GM21360 (cell line): Measurements from ENCODE around the gene UBE2H.
"Not testable (repeated sequence)": the region's sequence is repeated elsewhere in the genome, so short reads cannot be mapped to it uniquely, and the experiment has no call there.

Experiments used
- ATAC-seq: cut with Tn5 transposase; IDR thresholded peaks from one replicate; pipeline ENCODE4 v1.9.1; 2021; ENCODE audit warnings: mild to moderate bottlenecking, moderate library complexity; ENCODE audit not compliant: unreplicated experiment

The UBE2H gene

DNA sequence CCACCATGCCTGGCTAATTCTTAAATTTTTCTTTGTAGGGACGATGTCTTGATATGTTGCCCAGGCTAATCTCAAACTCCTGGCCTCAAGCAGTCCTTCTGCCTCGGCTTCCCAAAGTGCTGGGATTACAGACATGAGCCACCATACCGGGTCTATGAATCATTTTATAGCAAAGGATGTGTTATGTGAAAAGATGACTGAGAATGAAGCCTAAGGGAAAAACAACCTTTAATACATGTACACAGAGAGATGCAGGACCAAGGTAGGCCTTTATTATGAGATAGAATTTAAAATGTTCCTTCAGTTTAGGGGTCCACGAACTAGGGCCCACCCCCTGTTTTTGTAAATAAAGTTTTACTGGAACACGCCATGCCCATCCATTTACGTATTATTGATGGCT lies 41.0 kb downstream of the UBE2H start:
- ATAC-seq, result no peak

- no peak for ATAC-seq
Measured at GRCh38 chr7:129909669-129910068, 43.1 kb downstream of the UBE2H start.

- ATAC-seq, result no peak
Measured at GRCh38 chr7:129908181-129908580, 44.6 kb downstream of the UBE2H start.

DNA sequence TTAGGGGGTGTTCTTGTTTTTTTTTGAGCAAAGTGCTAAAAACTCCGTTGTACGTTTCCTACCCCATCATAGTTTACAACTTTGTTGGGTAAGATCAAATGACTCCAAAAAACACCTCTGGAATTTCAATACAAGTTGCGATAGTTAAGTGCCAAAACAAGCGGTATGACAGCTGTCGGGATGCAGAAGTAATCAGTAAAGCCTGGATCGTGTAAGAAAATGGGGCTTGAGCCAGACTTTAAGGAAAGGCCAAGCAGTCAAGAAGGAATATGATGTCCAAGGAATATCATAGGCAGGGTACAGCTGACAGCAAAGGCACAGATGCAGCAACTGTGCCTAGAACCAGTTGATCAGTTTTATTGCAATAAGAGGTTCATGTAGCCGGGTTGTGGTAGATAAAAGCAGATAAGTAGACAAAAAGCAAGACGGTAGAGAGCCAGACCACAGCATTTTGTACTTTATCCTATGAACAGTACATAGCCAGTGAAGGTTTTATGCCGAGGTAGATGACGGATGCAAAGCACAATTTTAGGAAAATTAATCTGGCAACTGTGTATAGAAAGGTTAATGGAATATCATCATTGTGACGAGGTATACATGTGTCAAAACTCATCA lies 45.5 kb downstream of the UBE2H start:
- ATAC-seq, result no peak

GRCh38 chr7:129906700-129907099 lies 46.1 kb downstream of the UBE2H start:
- no peak for ATAC-seq

DNA sequence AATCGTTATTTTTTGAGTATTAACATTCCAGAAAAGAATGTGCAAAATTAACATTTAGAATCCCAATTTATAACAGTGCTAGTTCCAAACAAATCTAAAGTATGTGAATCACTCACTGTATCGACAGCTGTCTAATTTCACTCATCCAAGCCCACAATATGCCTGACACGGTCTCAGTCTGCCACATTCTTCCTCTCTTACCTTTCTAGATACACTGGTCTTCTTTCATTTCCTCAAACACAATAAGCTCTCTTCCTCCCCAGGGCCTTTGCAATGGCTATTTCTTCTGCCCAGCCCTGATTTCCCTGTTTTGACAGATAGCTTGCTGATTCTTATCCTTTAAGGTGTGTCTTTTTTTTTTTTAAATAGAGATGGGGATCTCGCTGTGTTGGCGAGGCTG lies 48.8 kb downstream of the UBE2H start:
- no peak for ATAC-seq

DNA sequence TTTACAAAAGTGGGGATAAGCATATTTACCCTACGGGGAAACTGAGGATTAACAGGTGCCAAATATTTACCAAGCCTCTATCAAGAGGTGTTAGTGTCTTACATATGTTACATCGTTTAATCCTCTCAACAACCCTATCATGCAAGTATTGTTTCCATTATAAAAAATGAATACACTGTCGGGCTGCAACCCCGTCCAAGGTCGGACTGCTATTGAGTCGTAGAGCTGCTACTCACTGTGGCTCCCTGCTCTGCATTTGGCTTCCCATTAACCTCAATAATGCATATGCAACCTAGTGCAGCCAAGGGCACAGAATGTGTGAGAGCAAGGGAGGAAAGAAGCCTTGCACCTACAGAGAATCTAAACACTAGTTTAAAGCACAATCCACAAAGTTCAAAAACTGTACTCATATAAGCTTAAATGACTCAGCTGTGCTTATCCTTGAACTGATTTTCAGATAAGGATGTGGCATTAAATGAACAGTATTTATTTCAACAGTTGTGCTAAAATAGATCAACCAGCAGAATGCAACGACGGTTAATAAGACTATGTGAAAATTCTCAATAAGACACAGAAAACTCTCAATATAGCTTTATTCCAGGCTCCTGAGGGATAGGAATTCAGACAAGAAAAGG lies 49.9 kb downstream of the UBE2H start:
- ATAC-seq, result no peak

GRCh38 chr7:129898502-129899160 lies 54.1 kb downstream of the UBE2H start:
- ATAC-seq, result no peak

GRCh38 chr7:129898007-129898406 lies 54.8 kb downstream of the UBE2H start:
- ATAC-seq, result no peak

DNA sequence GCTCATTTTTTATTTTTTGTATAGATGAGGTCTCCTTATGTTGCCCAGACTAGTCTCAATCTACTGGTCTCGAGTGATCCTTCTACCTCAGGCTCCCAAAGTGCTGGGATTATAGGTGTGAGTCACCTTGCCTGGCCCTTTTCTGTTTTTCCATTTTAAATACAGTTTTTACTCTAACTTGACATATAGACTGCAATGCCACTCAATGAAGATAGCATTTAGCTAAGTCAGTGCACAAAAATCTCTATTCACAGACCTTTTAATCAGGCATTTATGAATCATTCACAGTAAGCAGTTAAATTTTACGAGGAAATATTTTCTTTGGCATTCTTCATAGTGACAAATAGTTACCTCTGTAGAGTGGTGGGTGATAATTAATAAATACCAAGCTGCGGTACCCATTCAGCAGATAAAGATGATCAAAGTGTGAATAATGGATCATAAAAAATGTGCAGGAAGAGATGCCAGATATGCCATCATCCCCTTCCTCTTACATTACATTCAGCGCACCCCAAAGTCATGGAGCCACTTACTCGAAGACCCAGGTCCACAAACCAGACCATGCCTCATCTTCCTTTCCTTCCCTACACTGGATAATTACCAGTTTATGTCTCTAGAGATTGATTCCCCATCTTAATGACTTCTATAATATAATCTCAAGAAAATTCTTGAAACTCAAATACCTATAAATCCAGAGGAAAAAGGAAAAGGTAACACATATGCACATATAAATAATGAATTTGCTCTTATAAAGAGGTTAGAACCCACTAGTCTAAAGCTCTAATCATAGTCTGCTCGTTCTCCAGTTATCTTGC lies 56.0 kb downstream of the UBE2H start:
- no peak for ATAC-seq

GRCh38 chr7:129894184-129894583 lies 58.6 kb downstream of the UBE2H start:
- not testable (repeated sequence) for ATAC-seq

GRCh38 chr7:129890090-129890489 lies 62.7 kb downstream of the UBE2H start:
- no peak for ATAC-seq

DNA sequence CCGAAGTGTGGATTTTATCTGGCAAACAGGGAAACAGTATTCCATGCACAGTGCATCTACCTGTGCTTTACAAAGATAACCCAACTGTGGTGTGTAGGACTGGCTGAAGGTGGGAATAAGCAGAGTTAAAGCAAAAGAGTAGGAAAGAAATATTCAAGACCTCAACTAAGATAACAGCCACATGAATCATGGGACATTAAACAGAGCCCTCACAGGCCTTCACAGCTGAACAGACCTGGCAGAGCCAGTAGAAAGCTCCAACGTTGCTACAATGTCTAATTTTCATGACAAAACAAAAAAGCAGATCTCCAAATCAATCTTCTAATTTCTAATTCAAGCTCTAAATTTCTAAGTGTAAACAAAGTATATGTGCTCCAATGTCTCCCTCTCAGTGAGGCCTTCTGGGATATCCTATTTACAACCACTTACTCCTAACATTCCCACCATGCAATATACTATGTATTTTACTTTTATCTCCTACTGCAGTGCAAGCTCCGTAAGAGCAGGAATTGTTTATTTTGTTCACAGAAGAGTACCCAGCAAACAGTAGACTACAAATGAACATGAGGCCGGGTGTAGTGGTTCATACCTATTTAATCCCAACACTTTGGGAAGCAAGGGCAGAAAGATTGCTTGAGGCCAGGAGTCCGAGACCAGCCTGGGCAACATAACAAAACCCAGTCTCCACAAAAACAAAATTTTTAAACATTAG lies 63.5 kb downstream of the UBE2H start:
- ATAC-seq, result no peak

DNA sequence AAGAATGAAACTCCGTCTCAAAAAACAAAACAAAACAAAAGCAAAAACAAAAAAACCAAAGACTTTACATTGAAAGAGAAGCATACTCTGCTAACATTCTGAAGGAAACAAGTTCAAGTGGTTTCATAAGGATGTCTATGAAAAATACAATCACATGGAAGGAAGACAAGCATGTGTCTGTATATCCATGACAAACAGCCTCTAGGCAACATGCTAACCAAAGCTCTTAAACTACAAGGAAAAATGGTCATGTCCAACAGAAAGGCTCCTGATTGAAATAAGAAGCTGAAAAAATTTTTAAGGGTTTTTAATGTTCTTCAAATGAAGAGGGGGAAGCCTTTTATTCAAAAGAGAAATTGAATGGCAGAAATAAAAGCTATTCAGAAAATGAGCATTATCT lies 64.9 kb downstream of the UBE2H start:
- no peak for ATAC-seq

DNA sequence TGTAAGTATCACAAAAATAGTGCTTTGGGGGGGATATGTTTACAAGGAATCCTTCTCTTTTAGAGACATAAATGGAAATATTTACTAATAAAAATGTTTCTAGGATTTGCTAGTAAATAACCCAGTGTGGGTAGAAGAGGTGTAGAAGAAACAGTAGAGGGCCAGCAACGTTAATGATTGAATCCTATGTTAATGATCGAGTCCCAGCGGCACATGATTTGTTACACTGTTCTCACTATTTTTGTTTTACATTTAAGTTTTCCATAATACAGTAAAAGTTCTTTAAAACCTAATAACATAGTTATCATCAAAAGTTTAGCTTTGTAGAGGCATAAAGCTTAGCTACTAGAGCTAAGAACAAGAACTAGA lies 66.0 kb downstream of the UBE2H start:
- ATAC-seq, result no peak

- no peak for ATAC-seq
Measured at GRCh38 chr7:129886167-129886817, 66.5 kb downstream of the UBE2H start.

GRCh38 chr7:129884495-129884894 lies 68.3 kb downstream of the UBE2H start:
- no peak for ATAC-seq

DNA sequence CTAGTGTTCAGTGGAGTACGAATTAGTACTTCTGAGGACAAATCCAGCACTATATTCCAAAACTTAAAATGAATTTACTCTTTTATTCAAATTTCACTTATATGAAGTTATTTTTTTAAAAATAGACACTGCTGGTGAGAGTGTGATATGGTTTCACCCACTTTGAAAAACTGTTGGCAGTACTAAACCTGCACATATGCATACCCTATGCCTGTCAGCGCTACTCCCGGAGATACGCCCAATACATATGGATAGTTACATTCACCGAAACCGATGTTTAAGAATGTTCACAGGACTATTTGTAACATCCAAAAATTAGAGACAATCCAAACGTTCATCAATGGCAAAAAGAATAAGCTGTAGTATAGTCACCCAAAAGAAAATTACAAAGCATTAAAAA lies 69.6 kb downstream of the UBE2H start:
- ATAC-seq, result no peak

- no peak for ATAC-seq
Measured at GRCh38 chr7:129882531-129882930, 70.2 kb downstream of the UBE2H start.

DNA sequence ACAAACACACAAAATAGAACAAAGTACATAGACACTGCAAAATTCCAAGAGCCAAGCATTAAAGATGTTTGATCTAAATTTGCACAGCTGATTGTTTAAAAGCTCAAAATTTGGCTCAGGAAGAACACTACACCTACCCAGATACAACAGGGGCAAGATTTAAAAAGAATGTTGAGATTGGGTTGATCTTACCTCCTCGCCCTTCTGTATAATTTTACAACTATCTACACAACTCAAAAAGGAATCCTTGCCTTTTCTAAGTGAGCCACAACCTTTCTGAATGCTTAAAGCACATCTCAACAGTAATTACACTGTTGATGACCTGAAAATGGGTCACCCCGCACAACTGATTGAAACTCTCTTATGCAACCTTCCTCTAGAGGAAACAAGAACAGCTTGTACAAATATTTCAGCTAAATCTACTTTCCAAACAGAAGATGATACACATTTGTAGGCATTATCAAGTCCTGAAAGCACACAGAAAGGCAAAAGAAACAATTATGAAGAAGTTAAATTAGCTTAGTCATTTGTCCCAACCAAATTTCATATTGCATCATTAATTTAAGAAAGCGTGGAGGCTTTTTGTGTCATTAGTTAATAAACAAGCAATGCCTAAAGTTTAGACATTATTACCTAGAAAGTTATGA lies 75.5 kb downstream of the UBE2H start:
- no peak for ATAC-seq
